A549 treated with AZD9567 at 1 μM for 4 hours (cell line): Measurements from ENCODE around the gene OR4D6. TPM values are rescaled to one million over a fixed set of nuclear protein-coding genes. Genes with fewer than 3 reads are reported as not detected.

Experiments
- total RNA-seq: library from RNA; stranded (reverse); fragments of 200-300 nt; extraction: Qiagen RNA extraction; gene quantifications from 5 replicates; pipeline ENCODE4 v1.2.3, GENCODE V29; 2022; ENCODE audit not compliant: insufficient read depth

Gene OR4D6
- total RNA-seq, result not detected in 5 replicates

GRCh38 chr11:59456661-59457060, at the start of gene OR4D6:
OR4D6 (plus strand) TSS chr11:59456961; CDS start chr11:59456961, 0 bp downstream.

GRCh38 chr11:59426361-59427067, 30.2 kb upstream of the OR4D6 start, which contains the start of gene OR5A2:
OR5A2 (minus strand) TSS chr11:59426413; CDS start chr11:59422953, 3,460 bp downstream.

GRCh38 chr11:59436169-59436568, 20.6 kb upstream of the OR4D6 start, which contains the start of gene OR5A1:
OR5A1 (plus strand) TSS chr11:59436469; CDS start chr11:59443169, 6,700 bp downstream.

GRCh38 chr11:59473015-59473414, 16.3 kb downstream of the OR4D6 start, which contains the start of gene OR4D10:
OR4D10 (plus strand) TSS chr11:59473315; CDS start chr11:59477430, 4,115 bp downstream.

GRCh38 chr11:59503276-59503675, 46.5 kb downstream of the OR4D6 start, which contains the start of gene OR4D11:
OR4D11 (plus strand) TSS chr11:59503576; CDS start chr11:59503576, 0 bp downstream.

Other genes starting within 250 kb of the OR4D6 start
- gene MPEG1, start 244.0 kb upstream of the OR4D6 start, total RNA-seq, result not detected in 5 replicates
- gene OR5AN1, start 98.1 kb upstream of the OR4D6 start, total RNA-seq, result not detected in 5 replicates
- not detected in 5 replicates for gene OR5A2, start 30.5 kb upstream of the OR4D6 start, total RNA-seq
- gene OR5A1, start 20.5 kb upstream of the OR4D6 start, total RNA-seq, result not detected in 5 replicates
- gene OR4D10, start 16.4 kb downstream of the OR4D6 start, total RNA-seq, result not detected in 5 replicates
- not detected in 5 replicates for gene OR4D11, start 46.6 kb downstream of the OR4D6 start, total RNA-seq
- gene OR4D9, start 54.6 kb downstream of the OR4D6 start, total RNA-seq, result not detected in 5 replicates
- 28.6 to 30.7 TPM (median 29.6 TPM) in 5 replicates for gene OSBP, start 158.8 kb downstream of the OR4D6 start, total RNA-seq
- 41.1 to 51.4 TPM (median 45.7 TPM) in 5 replicates for gene PATL1, start 212.1 kb downstream of the OR4D6 start, total RNA-seq